Measurements from ENCODE around the gene IDI2.
"Not testable (repeated sequence)": the region's sequence is repeated elsewhere in the genome, so short reads cannot be mapped to it uniquely, and the experiment has no call there.

IDI2 gene

DNA sequence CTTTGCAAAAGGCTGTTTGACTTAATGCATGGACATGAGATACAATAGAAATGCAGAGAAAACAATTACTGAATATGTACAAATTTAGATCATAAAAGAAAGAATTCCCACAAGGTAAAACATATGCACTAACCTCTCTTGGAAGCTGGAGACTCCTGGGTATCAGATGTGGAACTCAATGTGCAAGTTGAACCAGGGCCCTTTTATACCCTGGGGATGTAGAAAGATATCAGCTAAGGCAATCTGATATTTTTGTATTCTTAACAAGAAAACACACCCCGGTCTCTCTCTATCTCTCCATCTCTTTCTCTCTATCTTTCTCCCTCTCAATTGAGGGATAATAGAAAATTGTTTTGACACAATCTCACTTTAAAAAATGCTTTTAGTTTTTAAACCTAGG is at the start of gene IDI2:
TSS of gene IDI2 (minus strand) at position 177 of the 400 bp plus-strand sequence. CDS start 1,136 bp downstream, outside the sequence.
- no peak within 1 kb of the TSS for H3K4me3 ChIP-seq (ENCODE audit: control insufficient read depth, low read depth, low read length)
- DNase-seq (ENCODE audit: low read depth) = no peak
- TF ChIP-seq, protein P1, sequence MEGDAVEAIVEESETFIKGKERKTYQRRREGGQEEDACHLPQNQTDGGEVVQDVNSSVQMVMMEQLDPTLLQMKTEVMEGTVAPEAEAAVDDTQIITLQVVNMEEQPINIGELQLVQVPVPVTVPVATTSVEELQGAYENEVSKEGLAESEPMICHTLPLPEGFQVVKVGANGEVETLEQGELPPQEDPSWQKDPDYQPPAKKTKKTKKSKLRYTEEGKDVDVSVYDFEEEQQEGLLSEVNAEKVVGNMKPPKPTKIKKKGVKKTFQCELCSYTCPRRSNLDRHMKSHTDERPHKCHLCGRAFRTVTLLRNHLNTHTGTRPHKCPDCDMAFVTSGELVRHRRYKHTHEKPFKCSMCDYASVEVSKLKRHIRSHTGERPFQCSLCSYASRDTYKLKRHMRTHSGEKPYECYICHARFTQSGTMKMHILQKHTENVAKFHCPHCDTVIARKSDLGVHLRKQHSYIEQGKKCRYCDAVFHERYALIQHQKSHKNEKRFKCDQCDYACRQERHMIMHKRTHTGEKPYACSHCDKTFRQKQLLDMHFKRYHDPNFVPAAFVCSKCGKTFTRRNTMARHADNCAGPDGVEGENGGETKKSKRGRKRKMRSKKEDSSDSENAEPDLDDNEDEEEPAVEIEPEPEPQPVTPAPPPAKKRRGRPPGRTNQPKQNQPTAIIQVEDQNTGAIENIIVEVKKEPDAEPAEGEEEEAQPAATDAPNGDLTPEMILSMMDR (conservative IDR thresholded peaks at IDR 0.05; ENCODE audit: control insufficient read depth, insufficient read depth, low read depth, low read length) = no peak

GRCh38 chr10:1074748-1075308 is 49.2 kb upstream of the IDI2 start:
- H3K4me3 ChIP-seq (ENCODE audit: control insufficient read depth, low read depth, low read length) = no peak overlapping the region

GRCh38 chr10:1074052-1074747 is 48.5 kb upstream of the IDI2 start:
- H3K4me3 ChIP-seq (ENCODE audit: control insufficient read depth, low read depth, low read length) = no peak overlapping the region
- TF ChIP-seq, protein P1 (conservative IDR thresholded peaks at IDR 0.05; ENCODE audit: control insufficient read depth, insufficient read depth, low read depth, low read length) = peak; percentile 13
- no peak for DNase-seq (ENCODE audit: low read depth)

More at GRCh38 chr10:1074748-1075308, 49.2 kb upstream of the IDI2 start:
- DNase-seq (ENCODE audit: low read depth) = no peak
- TF ChIP-seq, protein P1 (conservative IDR thresholded peaks at IDR 0.05; ENCODE audit: control insufficient read depth, insufficient read depth, low read depth, low read length) = peak; percentile 19

DNA sequence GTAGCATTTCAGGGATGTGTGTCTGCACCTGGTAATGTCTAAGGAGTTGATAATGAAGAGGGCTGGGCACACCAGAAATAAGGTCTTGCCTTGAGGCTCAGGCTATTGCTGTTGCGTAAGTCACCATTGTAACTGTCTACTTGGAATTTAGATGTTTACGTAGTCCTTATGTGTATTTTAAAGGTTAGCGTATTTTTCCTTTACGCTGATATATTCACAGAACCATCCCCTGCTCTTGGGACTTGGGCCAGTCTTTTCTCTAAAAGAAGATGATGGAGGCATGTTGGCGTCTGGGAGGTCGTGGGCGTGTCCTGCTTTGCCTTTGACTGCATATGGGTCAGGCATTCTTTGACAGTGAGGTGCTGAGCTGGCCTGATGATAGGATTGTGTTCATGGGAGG is 45.3 kb upstream of the IDI2 start:
- TF ChIP-seq, protein P1 (conservative IDR thresholded peaks at IDR 0.05; ENCODE audit: control insufficient read depth, insufficient read depth, low read depth, low read length) = no peak
- DNase-seq (ENCODE audit: low read depth) = peak; percentile 20
- H3K4me3 ChIP-seq (ENCODE audit: control insufficient read depth, low read depth, low read length) = no peak overlapping the region

DNA sequence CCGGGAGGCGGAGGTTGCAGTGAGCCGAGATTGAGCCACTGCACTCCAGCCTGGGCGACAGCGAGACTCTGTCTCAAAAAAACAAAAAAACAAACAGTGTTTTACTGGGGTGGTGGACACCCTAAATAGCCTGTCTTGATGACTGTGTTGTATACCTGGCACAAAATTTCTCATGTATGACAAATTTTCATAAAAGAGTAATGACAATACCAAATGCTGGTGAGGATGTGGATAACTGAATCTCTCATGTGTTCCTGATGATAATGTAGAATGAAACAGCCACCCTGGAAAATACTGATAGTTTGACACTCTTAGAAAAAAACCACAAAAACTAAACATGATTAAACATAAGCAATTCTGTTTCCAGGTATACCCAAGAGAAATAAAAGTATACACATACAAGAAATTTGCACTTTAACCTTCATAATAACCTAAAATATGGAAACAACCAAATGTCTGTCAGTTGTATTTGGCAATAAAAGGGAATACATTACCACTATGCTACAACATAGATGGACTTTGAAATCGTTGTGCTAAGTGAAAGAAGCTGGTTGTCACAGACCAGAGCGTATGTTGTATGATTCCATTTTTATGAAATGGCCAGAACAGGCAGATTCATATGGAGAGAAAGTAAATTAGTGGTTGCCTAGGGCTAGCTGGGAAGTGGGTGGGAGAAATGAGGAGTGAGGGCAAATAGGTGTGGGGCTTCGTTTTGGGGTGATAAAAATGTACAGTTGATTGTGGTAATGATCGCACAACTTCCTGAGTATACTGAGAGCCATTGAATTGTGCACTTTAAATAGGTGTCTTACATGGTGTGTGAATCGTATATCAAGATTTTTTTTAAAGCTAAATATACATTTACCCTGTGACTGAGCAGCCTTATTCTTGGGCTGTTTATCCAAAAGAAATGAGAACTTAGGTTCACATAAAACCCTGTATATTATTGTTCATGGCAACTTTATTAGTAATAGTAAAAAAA is 43.0 kb upstream of the IDI2 start:
- no peak for DNase-seq (ENCODE audit: low read depth)
- H3K4me3 ChIP-seq (ENCODE audit: control insufficient read depth, low read depth, low read length) = no peak overlapping the region
- TF ChIP-seq, protein P1 (conservative IDR thresholded peaks at IDR 0.05; ENCODE audit: control insufficient read depth, insufficient read depth, low read depth, low read length) = no peak

DNA sequence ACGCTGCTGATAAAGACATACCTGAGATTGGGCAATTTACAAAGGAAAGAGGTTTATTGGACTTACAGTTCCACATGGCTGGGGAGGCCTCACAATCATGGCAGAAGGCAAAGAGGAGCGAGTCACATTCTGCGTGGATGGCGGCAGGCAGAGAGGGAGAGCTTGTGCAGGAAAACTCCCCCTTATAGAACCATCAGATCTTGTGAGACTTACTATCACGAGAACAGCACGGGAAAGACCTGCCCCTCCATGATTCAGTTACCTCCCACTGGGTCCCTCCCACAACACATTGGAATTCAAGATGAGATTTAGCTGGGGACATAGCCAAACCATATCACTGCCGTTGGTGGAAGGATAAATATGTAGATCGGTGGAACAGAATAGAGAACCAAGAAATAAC is 41.1 kb upstream of the IDI2 start:
- H3K4me3 ChIP-seq (ENCODE audit: control insufficient read depth, low read depth, low read length); DNase-seq (ENCODE audit: low read depth): not testable (repeated sequence)

GRCh38 chr10:1064964-1065247 is 39.2 kb upstream of the IDI2 start:
- DNase-seq (ENCODE audit: low read depth) = no peak
- no peak overlapping the region for H3K4me3 ChIP-seq (ENCODE audit: control insufficient read depth, low read depth, low read length)
- TF ChIP-seq, protein P1 (conservative IDR thresholded peaks at IDR 0.05; ENCODE audit: control insufficient read depth, insufficient read depth, low read depth, low read length) = no peak
